ENCODE measurements around the gene MAST2.

- TF ChIP-seq TFAP4 (CRISPR knock-in tag; IDR thresholded peaks at IDR 0.05; ENCODE audit: borderline replicate concordance) = no peak
- no peak for TF ChIP-seq CREB5 (CRISPR knock-in tag; IDR thresholded peaks at IDR 0.05)
- no peak for TF ChIP-seq IFI16 (CRISPR knock-in tag; IDR thresholded peaks at IDR 0.05)
- TF ChIP-seq MBD1 (CRISPR knock-in tag; IDR thresholded peaks at IDR 0.05) = no peak
- no peak for TF ChIP-seq EZH2 (IDR thresholded peaks at IDR 0.05; ENCODE audit: borderline replicate concordance, low read depth, low read length)
- TF ChIP-seq TCF7 (IDR thresholded peaks at IDR 0.05; ENCODE audit: borderline replicate concordance) = no peak
- TF ChIP-seq TAF1 (IDR thresholded peaks at IDR 0.05; ENCODE audit: control insufficient read depth, extremely low read depth, insufficient read depth, low read length, severe bottlenecking) = no peak
- TF ChIP-seq ZNF592 (IDR thresholded peaks at IDR 0.05) = no peak
- no peak for TF ChIP-seq CEBPB (tag; IDR thresholded peaks at IDR 0.05)
- TF ChIP-seq YY1 (IDR thresholded peaks at IDR 0.05; ENCODE audit: borderline replicate concordance in 1 of 3, control insufficient read depth in 1 of 3, extremely low read depth in 1 of 3, insufficient read depth in 3 of 3, insufficient read length in 1 of 3, insufficient replicate concordance in 2 of 3, low read depth in 1 of 3, low read length in 2 of 3) = no peak
- no peak for TF ChIP-seq ZNF12 (CRISPR knock-in tag; IDR thresholded peaks at IDR 0.05)
Measured at GRCh38 chr1:45870500-45870899, 67.1 kb downstream of the MAST2 start.
